SK-N-SH (cell line): ENCODE measurements around the gene KCNJ16. TPM values are rescaled to one million over a fixed set of nuclear protein-coding genes. Genes with fewer than 3 reads are reported as not detected.

Source experiments
- CTCF ChIA-PET: fragments of 300-600, 350-600 bp; formaldehyde crosslinking; extraction: SDS; loops from one replicate; lab custom pipeline; 2021; lab: Yijun Ruan, JAX
- POLR2A ChIA-PET: fragments of 350-600 bp; sonication (Branson Sonifier 250); formaldehyde crosslinking; extraction: SDS; loops from one replicate; lab custom pipeline; 2020; ENCODE audit warnings: antibody characterized with exemption, inconsistent platforms; lab: Yijun Ruan, JAX
- DNase-seq: peaks from one replicate; pipeline ENCODE4 v3.0.0; 2012
- H2AFZ ChIP-seq: fragments of 200-600 bp; sonication (generic); 2 replicates; pipeline ENCODE4 v1.8.1; 2016; ENCODE audit warnings: antibody characterized with exemption, mild to moderate bottlenecking, low read depth
- H3F3A ChIP-seq: fragments of 200-600 bp; sonication (generic); replicated peaks from 2 replicates; pipeline ENCODE3; 2016; ENCODE audit warnings: antibody characterized with exemption, mild to moderate bottlenecking; ENCODE audit not compliant: insufficient read depth
- H3K27ac ChIP-seq, 2 experiments: fragments of 200-500 bp in 1 of 2; fragments of 200-600 bp in 1 of 2; sonication (Bioruptor generic) in 1 of 2; sonication (generic), shearing (Covaris generic) in 1 of 2; 2 replicates each; pipeline versions ENCODE4 v1.5.1 to v1.6.1; 2014 to 2016; ENCODE audit warnings: low read depth in 2 of 2, inconsistent platforms in 1 of 2, low read length in 1 of 2, mild to moderate bottlenecking in 1 of 2, mixed read lengths in 1 of 2
- H3K27me3 ChIP-seq: fragments of 200-600 bp; sonication (generic), shearing (Covaris generic); 2 replicates; pipeline ENCODE4 v1.6.1; 2016; ENCODE audit warnings: mixed run types; ENCODE audit not compliant: insufficient read depth
- H3K36me3 ChIP-seq, 2 experiments: fragments of 200-500 bp in 1 of 2; fragments of 200-600 bp in 1 of 2; sonication (Bioruptor generic) in 1 of 2; sonication (generic) in 1 of 2; replicated peaks in 1 of 2; 2 replicates each; pipeline versions ENCODE3 to v1.5.1; 2014 to 2016; ENCODE audit warnings: low read length in 1 of 2, mild to moderate bottlenecking in 1 of 2; ENCODE audit not compliant: insufficient read depth in 2 of 2, control insufficient read depth in 1 of 2
- H3K4me1 ChIP-seq, 2 experiments: fragments of 200-500 bp in 1 of 2; fragments of 200-600 bp in 1 of 2; sonication (Bioruptor generic) in 1 of 2; sonication (generic), shearing (Covaris generic) in 1 of 2; 2 replicates each; pipeline versions ENCODE4 v1.5.1 to v1.6.1; 2014 to 2016; ENCODE audit warnings: low read depth in 1 of 2, low read length in 1 of 2, mixed run types in 1 of 2; ENCODE audit not compliant: insufficient read depth in 2 of 2, control insufficient read depth in 1 of 2
- H3K4me2 ChIP-seq: fragments of 200-600 bp; sonication (generic), shearing (Covaris generic); 2 replicates; pipeline ENCODE4 v1.6.1; 2017; ENCODE audit warnings: mixed run types
- H3K4me3 ChIP-seq, 2 experiments: fragments of 200-500 bp in 1 of 2; fragments of 200-600 bp in 1 of 2; sonication (Bioruptor generic) in 1 of 2; sonication (generic), shearing (Covaris generic) in 1 of 2; 2 replicates each; pipeline versions ENCODE4 v1.5.1 to v1.8.1; 2014 to 2016; ENCODE audit warnings: low read depth in 2 of 2, inconsistent platforms in 1 of 2, low read length in 1 of 2, mild to moderate bottlenecking in 1 of 2, mixed read lengths in 1 of 2, moderate library complexity in 1 of 2
- H3K79me2 ChIP-seq: fragments of 200-600 bp; sonication (generic); 2 replicates; pipeline ENCODE4 v1.8.1; 2017; ENCODE audit warnings: mild to moderate bottlenecking; ENCODE audit not compliant: insufficient read depth
- H3K9ac ChIP-seq: fragments of 200-600 bp; sonication (generic); 2 replicates; pipeline ENCODE4 v1.6.1; 2017; ENCODE audit warnings: mixed run types
- H3K9me2 ChIP-seq: fragments of 200-600 bp; sonication (generic); 2 replicates; pipeline ENCODE4 v1.6.1; 2017; ENCODE audit warnings: mixed run types
- H3K9me3 ChIP-seq: fragments of 200-600 bp; sonication (generic); 2 replicates; pipeline ENCODE4 v1.6.1; 2017; ENCODE audit warnings: mixed run types, mild to moderate bottlenecking, moderate library complexity
- H4K20me1 ChIP-seq: fragments of 200-600 bp; sonication (generic); 2 replicates; pipeline ENCODE4 v1.6.1; 2017; ENCODE audit warnings: mild to moderate bottlenecking, mixed run types; ENCODE audit not compliant: insufficient read depth
- ELF1 ChIP-seq: IDR thresholded peaks from 2 replicates; pipeline ENCODE4 v1.4.0; 2012
- EZH2phosphoT487 ChIP-seq: fragments of 200-600 bp; sonication (generic); IDR thresholded peaks from 2 replicates; pipeline ENCODE4 v1.6.1; 2017; ENCODE audit warnings: low read depth, mixed run types, mild to moderate bottlenecking, antibody characterized with exemption, moderate library complexity, borderline replicate concordance
- GATA2 ChIP-seq: sonication (generic); formaldehyde crosslinking; IDR thresholded peaks from 2 replicates; pipeline ENCODE4 v1.5.0; 2020; ENCODE audit warnings: mild to moderate bottlenecking, missing genetic modification reagents
- JUND ChIP-seq: IDR thresholded peaks from 2 replicates; pipeline ENCODE4 v1.4.0; 2012
- MEF2A ChIP-seq: IDR thresholded peaks from 2 replicates; pipeline ENCODE4 v1.4.0; 2012; ENCODE audit warnings: low read depth, borderline replicate concordance
- MXI1 ChIP-seq: IDR thresholded peaks from 2 replicates; pipeline ENCODE4 v1.6.1; 2012; ENCODE audit warnings: mild to moderate bottlenecking, low read depth, low read length, improper control_type of control experiment
- NFIC ChIP-seq: IDR thresholded peaks from 2 replicates; pipeline ENCODE4 v1.4.0; 2012; ENCODE audit warnings: borderline replicate concordance
- NRF1 ChIP-seq: IDR thresholded peaks from 2 replicates; pipeline ENCODE4 v1.6.1; 2012; ENCODE audit warnings: low read depth, mild to moderate bottlenecking, low read length
- POLR2AphosphoS5 ChIP-seq: IDR thresholded peaks from 2 replicates; pipeline ENCODE4 v1.6.1; 2012; ENCODE audit warnings: low read depth, low read length
- RAD21 ChIP-seq: IDR thresholded peaks from 2 replicates; pipeline ENCODE4 v1.6.1; 2012; ENCODE audit warnings: mild to moderate bottlenecking, low read length
- RFX5 ChIP-seq: IDR thresholded peaks from 2 replicates; pipeline ENCODE4 v1.6.1; 2012; ENCODE audit warnings: mild to moderate bottlenecking, improper control_type of control experiment, low read length
- RXRA ChIP-seq: IDR thresholded peaks from 2 replicates; pipeline ENCODE4 v1.4.0; 2012; ENCODE audit warnings: low read depth, mild to moderate bottlenecking, borderline replicate concordance
- TAF1 ChIP-seq: IDR thresholded peaks from 2 replicates; pipeline ENCODE4 v1.6.1; 2012; ENCODE audit warnings: low read depth, mild to moderate bottlenecking, low read length, moderate library complexity, borderline replicate concordance
- TCF12 ChIP-seq: IDR thresholded peaks from 2 replicates; pipeline ENCODE4 v1.4.0; 2012
- YY1 ChIP-seq: IDR thresholded peaks from 2 replicates; pipeline ENCODE4 v1.4.0; 2012; ENCODE audit warnings: low read depth, mild to moderate bottlenecking
- WGBS: methylation state at CpG from one replicate; pipeline ENCODE4 v1.1.6; 2017; ENCODE audit warnings: low lambda C conversion rate; 5-methylcytosine and 5-hydroxymethylcytosine counted together
- polyA plus RNA-seq, 3 experiments: library from polyadenylated mRNA; depleted of rRNA; stranded (reverse); fragments of >200 nt; gene quantifications; 2 replicates each; pipeline ENCODE4 v1.2.3, GENCODE V29; 2012
- TF ChIP-seq, protein P1 (sequence below): IDR thresholded peaks from 2 replicates; pipeline ENCODE4 v1.6.1; 2012; ENCODE audit warnings: mild to moderate bottlenecking, low read depth, low read length, moderate library complexity
- TF ChIP-seq, protein P2 (sequence below): fragments of 150-350 bp; IDR thresholded peaks from 2 replicates; pipeline ENCODE4 v1.6.1; 2017; ENCODE audit warnings: antibody characterized with exemption, low read length, low read depth, borderline replicate concordance
- TF ChIP-seq, protein P3 (sequence below): IDR thresholded peaks from 2 replicates; pipeline ENCODE4; 2012
- TF ChIP-seq, protein P4 (sequence below): fragments of 150-350 bp; IDR thresholded peaks from 2 replicates; pipeline ENCODE4 v1.6.1; 2016; ENCODE audit warnings: mild to moderate bottlenecking, low read depth, low read length
- TF ChIP-seq, protein P5 (sequence below): IDR thresholded peaks from 2 replicates; pipeline ENCODE4 v1.4.0; 2012; ENCODE audit warnings: low read depth, borderline replicate concordance

The KCNJ16 gene
- polyA plus RNA-seq, 1 of the 3 experiments (the other 2 are of a cell fraction), result not detected

DNA sequence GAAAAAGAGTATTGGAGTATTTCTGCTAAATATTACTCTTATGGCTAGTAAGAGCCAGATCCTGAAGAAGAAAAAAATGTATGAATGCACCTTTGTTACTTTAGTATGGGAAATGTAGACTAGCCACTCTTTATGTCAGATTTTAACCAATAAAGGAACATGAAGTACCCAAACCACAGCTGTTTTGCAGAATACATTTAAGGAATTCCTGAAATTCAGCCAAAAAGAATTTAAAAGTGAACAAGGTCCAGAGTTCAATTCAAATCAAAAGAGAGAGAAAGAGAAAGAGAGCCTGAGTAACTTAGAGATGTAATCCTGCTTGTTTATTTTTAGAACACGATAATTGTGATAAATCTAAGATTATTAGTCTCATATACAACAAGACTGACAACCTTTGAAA is 1.2 kb downstream of the KCNJ16 start:
- Histone ChIP-seq H3K36me3 (no peaks in the 10 kb centered on the region), H3K27me3 (no peaks in the 10 kb centered on the region), H3K9me3 (no peaks in the 10 kb centered on the region), H3K9me2 (no peaks in the 10 kb centered on the region), H3K27ac (peak overlapping the region in 1 of 2 experiments; percentile 43; a peak in 2 of 4 replicates), H4K20me1 (no peaks in the 10 kb centered on the region), H2AFZ (no peak overlapping the region), H3K4me1 (peaks cover 0 to 11% of the 10 kb centered on the region in 2 experiments; a peak in 2 of 4 replicates), H3K4me3 (no peak overlapping the region), H3K79me2 (no peaks in the 10 kb centered on the region), H3K9ac (no peak overlapping the region), H3F3A (no peaks in the 10 kb centered on the region), H3K4me2 (no peak overlapping the region)
- TF ChIP-seq TCF12, result peak; percentile 51; the same call in 1 of the 2 replicates
- no peak for TF ChIP-seq MEF2A
- TF ChIP-seq, protein P1, sequence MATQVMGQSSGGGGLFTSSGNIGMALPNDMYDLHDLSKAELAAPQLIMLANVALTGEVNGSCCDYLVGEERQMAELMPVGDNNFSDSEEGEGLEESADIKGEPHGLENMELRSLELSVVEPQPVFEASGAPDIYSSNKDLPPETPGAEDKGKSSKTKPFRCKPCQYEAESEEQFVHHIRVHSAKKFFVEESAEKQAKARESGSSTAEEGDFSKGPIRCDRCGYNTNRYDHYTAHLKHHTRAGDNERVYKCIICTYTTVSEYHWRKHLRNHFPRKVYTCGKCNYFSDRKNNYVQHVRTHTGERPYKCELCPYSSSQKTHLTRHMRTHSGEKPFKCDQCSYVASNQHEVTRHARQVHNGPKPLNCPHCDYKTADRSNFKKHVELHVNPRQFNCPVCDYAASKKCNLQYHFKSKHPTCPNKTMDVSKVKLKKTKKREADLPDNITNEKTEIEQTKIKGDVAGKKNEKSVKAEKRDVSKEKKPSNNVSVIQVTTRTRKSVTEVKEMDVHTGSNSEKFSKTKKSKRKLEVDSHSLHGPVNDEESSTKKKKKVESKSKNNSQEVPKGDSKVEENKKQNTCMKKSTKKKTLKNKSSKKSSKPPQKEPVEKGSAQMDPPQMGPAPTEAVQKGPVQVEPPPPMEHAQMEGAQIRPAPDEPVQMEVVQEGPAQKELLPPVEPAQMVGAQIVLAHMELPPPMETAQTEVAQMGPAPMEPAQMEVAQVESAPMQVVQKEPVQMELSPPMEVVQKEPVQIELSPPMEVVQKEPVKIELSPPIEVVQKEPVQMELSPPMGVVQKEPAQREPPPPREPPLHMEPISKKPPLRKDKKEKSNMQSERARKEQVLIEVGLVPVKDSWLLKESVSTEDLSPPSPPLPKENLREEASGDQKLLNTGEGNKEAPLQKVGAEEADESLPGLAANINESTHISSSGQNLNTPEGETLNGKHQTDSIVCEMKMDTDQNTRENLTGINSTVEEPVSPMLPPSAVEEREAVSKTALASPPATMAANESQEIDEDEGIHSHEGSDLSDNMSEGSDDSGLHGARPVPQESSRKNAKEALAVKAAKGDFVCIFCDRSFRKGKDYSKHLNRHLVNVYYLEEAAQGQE, result no peak
- no peak for TF ChIP-seq RAD21
- TF ChIP-seq NFIC, result 0 out of 2 replicates have a peak, but pooled peaks have one; percentile 15
- TF ChIP-seq, protein P2, sequence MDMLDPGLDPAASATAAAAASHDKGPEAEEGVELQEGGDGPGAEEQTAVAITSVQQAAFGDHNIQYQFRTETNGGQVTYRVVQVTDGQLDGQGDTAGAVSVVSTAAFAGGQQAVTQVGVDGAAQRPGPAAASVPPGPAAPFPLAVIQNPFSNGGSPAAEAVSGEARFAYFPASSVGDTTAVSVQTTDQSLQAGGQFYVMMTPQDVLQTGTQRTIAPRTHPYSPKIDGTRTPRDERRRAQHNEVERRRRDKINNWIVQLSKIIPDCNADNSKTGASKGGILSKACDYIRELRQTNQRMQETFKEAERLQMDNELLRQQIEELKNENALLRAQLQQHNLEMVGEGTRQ, result no peak
- TF ChIP-seq NRF1, result no peak
- TF ChIP-seq GATA2 (CRISPR knock-in tag), result no peak
- POLR2A ChIA-PET, result no interaction called here
- CTCF ChIA-PET, result interaction anchor here (1.8 kb wide), 1 partner anchor 9 kb away, joined by 4 read pairs; no protein-coding TSS in a partner anchor
- no peak for DNase-seq
- 58% methylated on average over 1 of the region's 1 CpG for WGBS

DNA sequence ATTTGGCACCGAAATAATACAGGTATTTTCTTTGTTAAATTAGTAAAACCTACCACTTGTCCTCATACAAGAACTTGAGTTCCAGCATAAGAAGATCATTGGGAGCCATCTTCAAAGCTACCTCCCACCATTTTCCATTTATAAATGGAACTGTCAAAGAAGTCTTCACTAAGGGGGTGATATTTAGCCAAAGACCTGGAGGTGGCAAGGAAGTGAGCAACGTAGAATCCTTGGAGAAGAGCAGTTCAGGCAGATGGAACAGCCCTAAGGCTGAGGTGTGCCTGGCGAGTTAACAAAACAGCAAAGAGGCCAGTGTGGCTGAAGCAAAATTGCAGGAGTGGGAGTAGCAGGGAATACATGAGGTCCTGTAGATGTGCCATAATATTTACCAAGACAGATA is 1.8 kb downstream of the KCNJ16 start:
- H3K79me2 ChIP-seq, result no peaks in the 10 kb centered on the region
- peaks cover 0 to 11% of the 10 kb centered on the region in 2 experiments; a peak in 2 of 4 replicates for H3K4me1 ChIP-seq
- CTCF ChIA-PET, result interaction anchor here (1.8 kb wide), 1 partner anchor 9 kb away, joined by 4 read pairs; no protein-coding TSS in a partner anchor
- H3K27ac ChIP-seq, result no peak overlapping the region; a peak in 1 of 4 replicates
- H3K9me2 ChIP-seq, result no peaks in the 10 kb centered on the region
- no peak overlapping the region for H3K4me2 ChIP-seq
- no peak overlapping the region for H3K4me3 ChIP-seq
- DNase-seq, result no peak
- no peak overlapping the region for H3K9ac ChIP-seq
- no peaks in the 10 kb centered on the region for H3K36me3 ChIP-seq
- H3K27me3 ChIP-seq, result no peaks in the 10 kb centered on the region
- no peaks in the 10 kb centered on the region for H3K9me3 ChIP-seq
- WGBS, result 45% methylated on average over 3 of the region's 3 CpGs
- H3F3A ChIP-seq, result no peaks in the 10 kb centered on the region
- POLR2A ChIA-PET, result no interaction called here
- H2AFZ ChIP-seq, result no peak overlapping the region
- no peaks in the 10 kb centered on the region for H4K20me1 ChIP-seq
- TF ChIP-seq YY1, result no peak
- no peak for TF ChIP-seq MEF2A
- no peak for TF ChIP-seq MXI1
- TF ChIP-seq, protein P3, sequence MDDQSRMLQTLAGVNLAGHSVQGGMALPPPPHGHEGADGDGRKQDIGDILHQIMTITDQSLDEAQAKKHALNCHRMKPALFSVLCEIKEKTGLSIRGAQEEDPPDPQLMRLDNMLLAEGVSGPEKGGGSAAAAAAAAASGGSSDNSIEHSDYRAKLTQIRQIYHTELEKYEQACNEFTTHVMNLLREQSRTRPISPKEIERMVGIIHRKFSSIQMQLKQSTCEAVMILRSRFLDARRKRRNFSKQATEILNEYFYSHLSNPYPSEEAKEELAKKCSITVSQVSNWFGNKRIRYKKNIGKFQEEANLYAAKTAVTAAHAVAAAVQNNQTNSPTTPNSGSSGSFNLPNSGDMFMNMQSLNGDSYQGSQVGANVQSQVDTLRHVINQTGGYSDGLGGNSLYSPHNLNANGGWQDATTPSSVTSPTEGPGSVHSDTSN, result no peak
- TF ChIP-seq, protein P4, sequence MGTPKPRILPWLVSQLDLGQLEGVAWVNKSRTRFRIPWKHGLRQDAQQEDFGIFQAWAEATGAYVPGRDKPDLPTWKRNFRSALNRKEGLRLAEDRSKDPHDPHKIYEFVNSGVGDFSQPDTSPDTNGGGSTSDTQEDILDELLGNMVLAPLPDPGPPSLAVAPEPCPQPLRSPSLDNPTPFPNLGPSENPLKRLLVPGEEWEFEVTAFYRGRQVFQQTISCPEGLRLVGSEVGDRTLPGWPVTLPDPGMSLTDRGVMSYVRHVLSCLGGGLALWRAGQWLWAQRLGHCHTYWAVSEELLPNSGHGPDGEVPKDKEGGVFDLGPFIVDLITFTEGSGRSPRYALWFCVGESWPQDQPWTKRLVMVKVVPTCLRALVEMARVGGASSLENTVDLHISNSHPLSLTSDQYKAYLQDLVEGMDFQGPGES, result no peak
- no peak for TF ChIP-seq POLR2AphosphoS5
- no peak for TF ChIP-seq TAF1
- no peak for TF ChIP-seq TCF12
- no peak for TF ChIP-seq NRF1
- TF ChIP-seq RXRA, result no peak
- TF ChIP-seq RFX5, result no peak
- TF ChIP-seq EZH2phosphoT487, result no peak
- TF ChIP-seq, protein P5, sequence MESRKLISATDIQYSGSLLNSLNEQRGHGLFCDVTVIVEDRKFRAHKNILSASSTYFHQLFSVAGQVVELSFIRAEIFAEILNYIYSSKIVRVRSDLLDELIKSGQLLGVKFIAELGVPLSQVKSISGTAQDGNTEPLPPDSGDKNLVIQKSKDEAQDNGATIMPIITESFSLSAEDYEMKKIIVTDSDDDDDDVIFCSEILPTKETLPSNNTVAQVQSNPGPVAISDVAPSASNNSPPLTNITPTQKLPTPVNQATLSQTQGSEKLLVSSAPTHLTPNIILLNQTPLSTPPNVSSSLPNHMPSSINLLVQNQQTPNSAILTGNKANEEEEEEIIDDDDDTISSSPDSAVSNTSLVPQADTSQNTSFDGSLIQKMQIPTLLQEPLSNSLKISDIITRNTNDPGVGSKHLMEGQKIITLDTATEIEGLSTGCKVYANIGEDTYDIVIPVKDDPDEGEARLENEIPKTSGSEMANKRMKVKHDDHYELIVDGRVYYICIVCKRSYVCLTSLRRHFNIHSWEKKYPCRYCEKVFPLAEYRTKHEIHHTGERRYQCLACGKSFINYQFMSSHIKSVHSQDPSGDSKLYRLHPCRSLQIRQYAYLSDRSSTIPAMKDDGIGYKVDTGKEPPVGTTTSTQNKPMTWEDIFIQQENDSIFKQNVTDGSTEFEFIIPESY, result no peak
- no peak for TF ChIP-seq ELF1
- TF ChIP-seq JUND, result no peak
- no peak for TF ChIP-seq RAD21
